GM21619 (cell line): ENCODE data around the gene FZD7.

Experiments used
- ATAC-seq: cut with Tn5 transposase; IDR thresholded peaks from one replicate; pipeline ENCODE4 v1.9.1; 2021; ENCODE audit not compliant: unreplicated experiment

Gene FZD7

DNA sequence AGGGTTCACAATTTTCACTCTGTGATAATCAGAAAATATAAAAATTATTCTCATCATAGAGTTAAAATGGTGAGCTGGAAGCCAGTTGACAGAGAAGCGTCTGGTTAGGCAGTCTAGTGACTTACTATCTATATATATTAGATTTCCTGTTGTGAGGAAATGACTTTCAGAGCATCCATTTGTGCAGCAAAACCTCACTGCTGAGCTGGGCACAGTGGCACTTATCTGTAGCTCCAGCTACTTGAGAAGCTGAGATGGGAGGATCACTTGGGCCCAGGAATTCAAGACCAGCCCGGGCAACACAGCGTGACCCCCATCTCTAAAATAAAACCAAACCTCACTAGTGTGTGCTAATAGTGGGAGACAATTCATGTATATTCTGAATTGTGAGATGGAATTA, 32.2 kb downstream of the FZD7 start:
- ATAC-seq = no peak

DNA sequence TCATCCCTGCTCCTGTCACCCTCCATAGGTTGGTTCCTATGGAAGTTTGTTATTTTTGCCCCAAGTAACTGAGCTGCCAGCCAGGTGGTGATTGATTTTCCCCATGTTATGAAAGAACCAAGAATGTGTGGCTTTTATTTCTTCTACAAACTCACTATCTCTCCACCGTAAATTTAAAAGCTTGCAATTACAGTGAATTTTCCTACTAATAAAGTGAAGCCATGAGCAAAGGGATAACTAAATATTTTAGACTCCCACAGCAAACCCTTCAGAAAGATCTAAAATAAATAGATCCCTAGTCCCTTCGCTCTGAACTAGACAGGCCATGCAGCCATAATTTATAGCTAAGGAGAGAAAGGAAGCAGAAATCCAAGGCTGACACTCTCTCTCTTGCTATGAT, 33.2 kb downstream of the FZD7 start:
- no peak for ATAC-seq

DNA sequence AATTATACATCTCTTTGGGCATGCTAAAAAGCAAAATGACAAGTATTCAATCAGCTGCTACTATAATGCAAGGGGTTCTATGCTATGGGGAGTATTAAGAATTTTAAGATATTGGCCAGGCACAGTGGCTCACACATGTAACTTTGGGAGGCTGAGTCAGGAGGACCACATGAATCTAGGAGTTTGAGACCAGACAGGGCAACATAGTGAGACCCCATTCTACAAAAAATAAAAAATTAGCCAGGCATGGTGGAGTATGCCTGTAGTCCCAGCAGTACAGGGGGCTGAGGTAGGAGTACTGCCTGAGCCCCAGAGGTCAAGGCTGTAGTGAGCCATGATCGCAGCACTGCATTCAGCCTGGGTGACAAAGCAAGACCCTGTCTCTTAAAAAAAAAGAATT, 33.9 kb downstream of the FZD7 start:
- ATAC-seq = no peak

DNA sequence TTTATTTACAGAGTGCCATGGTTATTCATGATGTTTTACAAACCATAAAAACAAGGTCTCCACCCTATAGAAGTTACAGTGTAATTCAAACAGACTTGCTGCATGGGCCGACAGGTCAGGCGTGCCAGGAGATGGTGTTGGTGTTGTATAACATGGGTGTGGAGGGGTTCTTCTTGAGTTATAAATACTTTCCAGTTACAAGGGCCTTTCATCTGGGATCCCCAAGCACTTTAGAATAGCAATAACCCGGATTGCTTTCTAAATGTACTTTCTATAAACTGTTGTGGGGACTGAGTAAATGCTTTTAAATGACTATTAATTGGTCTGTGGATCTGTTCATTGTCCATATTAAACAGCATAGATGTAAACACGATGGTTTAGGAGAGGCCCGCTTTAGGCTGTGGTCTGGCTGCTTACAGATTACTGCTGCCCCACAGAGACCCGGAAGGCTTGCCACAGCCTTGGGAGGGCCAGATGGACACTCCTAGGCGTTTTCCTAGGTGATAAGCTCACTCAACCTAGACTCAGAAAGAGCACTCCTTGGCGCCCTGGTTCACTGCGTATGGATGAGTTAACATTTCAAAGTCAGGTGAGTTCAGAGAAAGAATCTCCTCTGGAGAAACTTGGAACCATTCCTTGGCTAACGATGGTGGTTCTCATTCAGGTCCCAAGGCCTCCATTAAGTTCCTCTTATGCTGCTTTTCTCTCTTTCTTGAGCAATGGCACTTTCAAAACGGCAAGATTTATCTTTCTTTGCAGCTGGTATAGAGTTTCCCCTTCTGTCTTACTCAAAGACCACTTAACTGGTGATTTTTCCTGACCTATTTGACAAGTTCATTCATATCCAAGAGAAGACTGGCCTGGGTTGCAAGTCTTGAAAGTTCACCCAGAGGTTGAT, 35.8 kb downstream of the FZD7 start:
- no peak for ATAC-seq

DNA sequence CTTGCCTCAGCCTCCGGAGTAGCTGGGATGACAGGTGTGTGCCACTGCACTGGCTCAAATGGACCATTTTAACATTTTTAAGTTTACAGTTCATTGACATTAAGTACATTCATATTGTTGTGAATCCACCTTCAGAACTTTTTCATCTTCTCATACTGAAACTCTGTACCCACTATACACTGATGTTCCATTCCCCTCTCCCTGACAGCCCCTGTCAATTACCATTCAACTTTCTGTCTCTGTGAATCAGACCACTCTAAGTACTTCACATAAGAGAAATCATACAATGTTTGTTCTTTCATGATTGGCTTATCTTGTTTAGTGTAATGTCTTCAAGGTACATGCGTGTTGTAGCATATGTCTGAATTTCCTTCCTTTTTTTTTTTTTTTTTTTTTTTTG, 37.5 kb downstream of the FZD7 start:
- no peak for ATAC-seq

DNA sequence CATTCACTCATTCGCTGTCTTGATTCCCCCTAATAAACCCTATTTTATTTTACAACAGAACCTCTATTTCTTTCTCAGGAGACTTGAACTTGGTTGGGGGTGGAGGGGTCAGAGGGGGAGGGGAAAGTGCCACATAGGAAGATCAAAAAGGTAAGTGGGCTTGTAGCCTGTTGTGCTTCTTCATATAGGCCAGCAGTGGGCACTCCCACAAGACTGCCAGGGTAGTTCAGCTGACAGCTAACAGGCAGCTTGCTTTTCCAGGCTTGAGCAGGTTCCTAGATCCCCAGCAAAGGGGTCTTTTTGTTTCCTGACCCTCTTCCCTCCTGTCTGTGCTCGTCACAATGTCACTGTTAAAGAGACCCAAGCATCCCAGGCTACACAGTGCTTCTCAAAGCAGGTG, 38.6 kb downstream of the FZD7 start:
- ATAC-seq = no peak

DNA sequence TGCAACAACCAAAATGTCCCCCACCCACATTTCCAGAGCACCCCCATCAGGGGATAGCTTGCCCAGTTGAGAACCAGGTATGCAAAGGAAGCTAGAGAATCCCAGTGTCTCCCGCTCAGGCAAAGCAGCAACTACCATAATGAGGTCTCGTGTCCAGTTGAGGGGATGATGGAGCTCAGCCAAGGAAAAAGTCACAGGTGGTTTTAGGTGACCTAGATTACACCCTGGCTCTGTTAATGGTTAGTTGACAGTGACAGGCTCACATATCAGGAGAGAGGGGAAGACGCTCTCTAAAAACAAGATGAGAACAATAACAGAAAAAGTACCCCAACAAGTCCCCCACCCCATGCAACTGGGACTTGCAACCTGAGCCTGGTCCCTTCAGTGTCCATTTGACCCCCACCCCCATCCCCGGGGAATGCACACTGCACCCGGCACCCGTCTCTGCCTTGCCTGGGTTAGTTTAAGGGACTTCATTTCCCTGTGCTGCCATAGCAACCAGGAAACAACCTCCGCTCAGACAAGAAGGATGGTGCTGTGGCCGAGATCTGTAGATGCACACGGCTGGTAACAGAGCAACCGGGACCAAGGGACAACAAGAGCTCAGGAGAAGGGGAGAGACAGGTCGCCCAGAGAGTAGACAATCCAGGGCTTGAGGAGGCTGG, 39.2 kb downstream of the FZD7 start, which contains the start of gene KIAA2012:
Gene KIAA2012 (plus strand): TSS at position 519 of the 665 bp plus-strand sequence. CDS start 373 bp downstream, outside the sequence.
- no peak for ATAC-seq

DNA sequence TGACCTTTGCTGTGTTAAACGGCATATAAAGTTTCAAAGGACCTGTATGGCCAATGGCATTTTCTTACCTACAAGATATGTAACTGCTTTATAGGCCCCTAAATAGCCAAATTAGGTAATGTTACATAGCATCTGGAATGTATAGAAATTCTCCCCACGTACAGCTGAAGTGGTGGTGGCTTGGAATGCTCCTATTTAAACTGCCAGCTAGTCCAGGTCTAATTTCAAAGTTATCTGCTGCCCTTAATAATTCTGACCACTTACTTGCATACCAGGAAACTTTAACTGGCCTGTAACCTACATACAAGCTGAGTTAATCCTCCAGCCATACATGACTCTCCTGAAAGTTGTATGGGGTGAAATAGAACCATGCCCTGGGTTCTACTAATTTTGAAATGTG, 40.7 kb downstream of the FZD7 start:
- ATAC-seq = no peak

DNA sequence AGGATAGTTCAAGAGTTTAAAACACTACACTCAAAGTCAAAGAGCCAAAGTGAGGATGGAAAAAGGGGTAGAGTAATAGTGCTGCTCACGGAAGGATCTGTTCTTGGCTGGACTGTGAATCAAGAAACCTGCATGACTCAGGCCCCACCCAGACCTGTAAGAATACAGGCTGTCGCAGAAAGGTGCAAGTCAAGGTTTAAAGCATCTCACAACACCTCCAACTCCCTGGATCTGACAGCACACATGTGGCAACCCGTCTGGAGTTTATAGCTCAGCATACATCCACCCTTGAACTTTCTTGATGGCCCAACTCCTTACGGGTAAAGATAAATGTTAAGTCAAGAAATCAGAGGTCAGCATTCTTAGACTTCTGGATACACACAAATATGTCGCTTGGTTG, 45.7 kb downstream of the FZD7 start:
- no peak for ATAC-seq

DNA sequence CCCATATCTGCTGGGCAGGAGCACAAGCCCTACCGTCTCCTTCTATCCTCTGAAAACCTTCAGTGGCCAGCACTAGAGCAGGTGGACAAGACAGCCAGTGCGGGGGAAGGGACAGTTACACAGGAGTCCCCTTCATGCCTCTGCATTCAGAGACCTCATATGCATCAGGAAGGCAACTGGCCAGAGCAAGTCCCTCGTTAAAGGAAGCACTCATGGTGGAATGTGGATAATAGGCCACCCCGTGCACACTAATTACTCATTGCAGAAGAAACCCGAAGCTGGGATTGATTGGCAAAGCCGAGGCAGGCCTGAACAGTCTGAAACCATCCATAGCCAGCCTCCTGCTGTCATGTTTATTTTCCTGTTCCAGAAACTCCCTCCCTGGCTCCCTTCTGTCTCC, 50.6 kb downstream of the FZD7 start:
- no peak for ATAC-seq
